OCI-LY7 (cell line): ENCODE results near the gene NRP1.

Experiments
- CTCF ChIP-seq: fragments of 200-600 bp; sonication (generic); conservative IDR thresholded peaks from 2 replicates; pipeline ENCODE4 v1.5.1; 2014; ENCODE audit warnings: mild to moderate bottlenecking, antibody characterized with exemption, low read length, moderate library complexity, mixed read lengths
- EZH2phosphoT487 ChIP-seq: fragments of 200-600 bp; sonication (generic); IDR thresholded peaks from 2 replicates; pipeline ENCODE4 v1.6.1; 2018; ENCODE audit warnings: low read depth, borderline replicate concordance, mild to moderate bottlenecking, mixed run types, antibody characterized with exemption, low read length, moderate library complexity, mixed read lengths

GRCh38 chr10:33301097-33301789 is 33.2 kb downstream of the NRP1 start:
- TF ChIP-seq CTCF: no peak
- TF ChIP-seq EZH2phosphoT487: no peak
